ENCODE results near the gene ITGA2. TPM values are rescaled to one million over a fixed set of nuclear protein-coding genes. Genes with fewer than 3 reads are reported as not detected.

Gene ITGA2
- total RNA-seq, 2 donors from 2014 or later: 6.4 to 21.5 TPM

DNA sequence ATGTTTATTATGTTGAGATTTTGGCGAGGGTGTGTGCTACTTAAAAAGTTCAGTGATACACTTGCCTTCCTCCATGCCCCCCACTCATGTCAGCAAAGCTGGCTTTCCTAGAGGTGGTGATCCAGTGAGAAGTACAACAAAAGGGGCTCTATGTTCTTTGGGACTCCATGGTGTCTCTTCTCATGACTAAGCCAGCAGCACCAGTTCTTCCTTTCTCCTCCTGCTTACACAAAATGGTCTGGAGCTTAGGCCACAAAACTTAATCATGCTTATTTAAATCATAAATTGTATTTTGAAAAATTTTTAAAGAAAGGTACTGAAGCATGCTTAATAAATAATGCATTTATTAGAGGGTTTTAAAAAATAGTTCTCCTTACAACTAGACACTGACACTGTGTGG lies 98.0 kb downstream of the ITGA2 start:
- no peak for TF ChIP-seq POLR2A (IDR thresholded peaks at IDR 0.05)
- no peak for TF ChIP-seq CTCF (IDR thresholded peaks at IDR 0.05)
- TF ChIP-seq POLR2AphosphoS5 (IDR thresholded peaks at IDR 0.05): no peak
- H3K4me3 ChIP-seq: no peak overlapping the region
- no peaks in the 10 kb centered on the region for H3K9me3 ChIP-seq
- H3K27me3 ChIP-seq (replicated peaks; ENCODE audit: insufficient read depth): no peaks in the 10 kb centered on the region
- H3K36me3 ChIP-seq: no peaks in the 10 kb centered on the region
- no peak for DNase-seq (ENCODE audit: low spot score)
- no peak overlapping the region for H3K27ac ChIP-seq
- 85% methylated on average over 1 of the region's 1 CpG for WGBS
- no peaks in the 10 kb centered on the region for H3K4me1 ChIP-seq (replicated peaks)
- intact Hi-C loops (cut with DNase I): no loop called here

DNA sequence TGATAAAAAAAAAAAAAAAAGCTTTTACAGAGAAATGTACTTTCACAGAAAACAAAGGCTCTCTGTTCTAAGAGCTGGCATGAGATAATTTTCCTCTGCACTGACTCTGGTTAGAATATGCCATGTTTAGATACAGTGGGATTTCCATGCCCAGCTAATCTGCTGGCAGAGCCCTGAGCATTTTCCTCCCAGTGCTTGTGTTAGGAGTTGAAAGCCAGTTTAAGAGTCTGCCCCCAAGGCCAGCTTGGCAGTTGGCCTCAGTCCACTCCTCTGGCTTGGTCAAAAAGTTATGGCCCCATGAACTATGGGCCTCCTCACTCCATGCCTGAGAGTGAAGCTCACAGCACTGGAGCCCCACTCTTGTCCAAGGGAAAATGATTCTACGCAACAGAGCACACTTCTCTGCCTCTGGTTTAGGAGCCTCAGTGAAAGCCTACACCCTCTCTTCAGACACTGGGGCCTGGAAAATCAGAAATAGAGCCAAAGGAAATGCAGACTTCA lies 98.5 kb downstream of the ITGA2 start:
- no peak for TF ChIP-seq POLR2A (IDR thresholded peaks at IDR 0.05)
- TF ChIP-seq CTCF (IDR thresholded peaks at IDR 0.05): no peak
- TF ChIP-seq POLR2AphosphoS5 (IDR thresholded peaks at IDR 0.05): no peak
- no peaks in the 10 kb centered on the region for H3K9me3 ChIP-seq
- no peak for DNase-seq (ENCODE audit: low spot score)
- H3K4me1 ChIP-seq (replicated peaks): no peaks in the 10 kb centered on the region
- no peak overlapping the region for H3K27ac ChIP-seq
- H3K27me3 ChIP-seq (replicated peaks; ENCODE audit: insufficient read depth): no peaks in the 10 kb centered on the region
- no peak overlapping the region for H3K4me3 ChIP-seq
- H3K36me3 ChIP-seq: no peaks in the 10 kb centered on the region
- WGBS: 100% methylated on average over 1 of the region's 1 CpG
- intact Hi-C loops (cut with DNase I): no loop called here

DNA sequence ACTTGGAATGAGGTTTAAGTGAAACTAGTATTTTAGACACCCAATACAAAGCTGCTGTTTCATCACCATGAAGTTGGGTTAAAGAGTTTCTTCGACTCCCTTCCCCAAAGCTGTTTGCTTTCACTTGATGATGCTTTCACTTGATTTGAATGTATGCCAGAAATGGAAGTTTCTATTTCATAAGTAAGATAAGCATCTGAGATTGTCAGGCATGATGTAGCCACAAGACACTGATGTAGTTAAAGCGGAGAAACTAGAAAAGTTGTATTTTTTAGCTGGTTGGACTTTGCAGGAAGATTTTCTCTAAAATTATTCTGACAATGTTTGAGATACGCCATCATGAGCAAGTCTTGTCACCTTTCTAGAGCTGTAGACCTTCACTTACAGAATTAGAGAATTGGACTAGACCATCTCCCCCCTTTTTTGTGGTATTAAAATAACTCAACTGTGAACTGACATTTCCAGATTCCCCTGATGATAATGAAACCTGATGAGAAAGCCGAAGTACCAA lies 100.4 kb downstream of the ITGA2 start:
- H3K4me1 ChIP-seq (replicated peaks): no peaks in the 10 kb centered on the region
- no peak overlapping the region for H3K27ac ChIP-seq
- intact Hi-C loops (cut with DNase I): no loop called here
- H3K27me3 ChIP-seq (replicated peaks; ENCODE audit: insufficient read depth): no peaks in the 10 kb centered on the region
- TF ChIP-seq POLR2A (IDR thresholded peaks at IDR 0.05) (no peak), CTCF (IDR thresholded peaks at IDR 0.05) (no peak), POLR2AphosphoS5 (IDR thresholded peaks at IDR 0.05) (no peak)
- no peak overlapping the region for H3K4me3 ChIP-seq
- H3K9me3 ChIP-seq: no peaks in the 10 kb centered on the region
- 53% methylated on average over 4 of the region's 4 CpGs for WGBS
- H3K36me3 ChIP-seq: no peaks in the 10 kb centered on the region
- DNase-seq (ENCODE audit: low spot score): no peak

GRCh38 chr5:53090229-53090628 lies 101.1 kb downstream of the ITGA2 start:
- no peaks in the 10 kb centered on the region for H3K27me3 ChIP-seq (replicated peaks; ENCODE audit: insufficient read depth)
- WGBS: 72% methylated on average over 5 of the region's 5 CpGs
- no peak for TF ChIP-seq POLR2A (IDR thresholded peaks at IDR 0.05)
- TF ChIP-seq POLR2AphosphoS5 (IDR thresholded peaks at IDR 0.05): no peak
- no peak for TF ChIP-seq CTCF (IDR thresholded peaks at IDR 0.05)
- H3K36me3 ChIP-seq: no peaks in the 10 kb centered on the region
- H3K27ac ChIP-seq: no peak overlapping the region
- no peak overlapping the region for H3K4me3 ChIP-seq
- no peak for DNase-seq (ENCODE audit: low spot score)
- no peaks in the 10 kb centered on the region for H3K4me1 ChIP-seq (replicated peaks)
- H3K9me3 ChIP-seq: no peaks in the 10 kb centered on the region
- intact Hi-C loops (cut with DNase I): loop anchor here (10.0 kb wide), 1 partner anchor 395 kb away; no protein-coding TSS in a partner anchor

GRCh38 chr5:53091289-53091688 lies 102.1 kb downstream of the ITGA2 start:
- TF ChIP-seq POLR2A (IDR thresholded peaks at IDR 0.05): no peak
- TF ChIP-seq POLR2AphosphoS5 (IDR thresholded peaks at IDR 0.05): no peak
- TF ChIP-seq CTCF (IDR thresholded peaks at IDR 0.05): no peak
- intact Hi-C loops (cut with DNase I): loop anchor here (10.0 kb wide), 1 partner anchor 396 kb away; no protein-coding TSS in a partner anchor
- Histone ChIP-seq H3K36me3 (no peaks in the 10 kb centered on the region), H3K27ac (no peak overlapping the region), H3K9me3 (no peaks in the 10 kb centered on the region), H3K27me3 (replicated peaks; ENCODE audit: insufficient read depth) (no peaks in the 10 kb centered on the region), H3K4me3 (no peak overlapping the region), H3K4me1 (replicated peaks) (no peaks in the 10 kb centered on the region)
- DNase-seq (ENCODE audit: low spot score): no peak
- WGBS: 78% methylated on average over 2 of the region's 2 CpGs

Data from prostate gland (tissue), 2 donors.